Ovary (tissue), 9 donors: ENCODE results near the gene PHF2. TPM values are rescaled to one million over a fixed set of nuclear protein-coding genes. Genes with fewer than 3 reads are reported as not detected.

Experiments
- DNase-seq, 5 donors: peaks; one replicate each; pipeline ENCODE4 v3.0.0-alpha.2; 2019 to 2020
- H3K27ac ChIP-seq, 2 donors: fragments of 200-600 bp; one replicate each; pipeline versions ENCODE4 v1.5.1 to v1.8.0; 2019 to 2022
- H3K27me3 ChIP-seq: fragments of 200-600 bp; one replicate; pipeline ENCODE4 v1.8.0; 2022
- H3K36me3 ChIP-seq: fragments of 200-600 bp; sonication (generic); one replicate; pipeline ENCODE4 v1.5.1; 2019
- H3K4me1 ChIP-seq: one replicate; pipeline ENCODE4 v1.8.1; 2013; ENCODE audit warnings: mild to moderate bottlenecking, moderate library complexity; ENCODE audit not compliant: insufficient read depth
- H3K4me3 ChIP-seq: fragments of 200-600 bp; sonication (generic); one replicate; pipeline ENCODE4 v1.5.1; 2017
- H3K9me3 ChIP-seq, 2 donors: fragments of 200-600 bp in 1 of 2; sonication (generic) in 1 of 2; one replicate each; pipeline versions ENCODE4 v1.5.1 to v1.8.1; 2013 to 2019; ENCODE audit warnings: mild to moderate bottlenecking in 1 of 2, moderate library complexity in 1 of 2
- CTCF ChIP-seq, 3 donors: fragments of 450-650 bp in 2 of 3; fragments of 200-600 bp in 1 of 3; IDR thresholded peaks; one replicate each; pipeline versions ENCODE4 v1.5.1 to v1.8.0; 2016 to 2022; ENCODE audit warnings: antibody characterized with exemption in 3 of 3, mild to moderate bottlenecking in 1 of 3
- EP300 ChIP-seq: sonication (generic); formaldehyde crosslinking; IDR thresholded peaks from one replicate; pipeline ENCODE4 v1.6.1; 2017; ENCODE audit warnings: antibody characterized with exemption
- POLR2A ChIP-seq: fragments of 450-650 bp; IDR thresholded peaks from one replicate; pipeline ENCODE4 v1.6.1; 2017; ENCODE audit warnings: antibody characterized with exemption, mild to moderate bottlenecking, moderate library complexity
- WGBS, 3 donors: extraction: QIAGEN DNeasy Blood & Tissue Kit in 1 of 3; methylation state at CpG; one replicate each; pipeline versions ENCODE4 v1.1.5 to v1.1.7; 2013 to 2017; 5-methylcytosine and 5-hydroxymethylcytosine counted together
- intact Hi-C, 4 donors: fragments of 100-400 bp; cut with DNase I; formaldehyde crosslinking; loops; one replicate each; pipeline versions ENCODE4 v1.11.0 to v1.15.1; 2022 to 2023
- polyA plus RNA-seq, 2 donors: library from polyadenylated mRNA; stranded (reverse); fragments of 200-250 nt in 1 of 2; fragments of 350-450 nt in 1 of 2; fragmentation: Illumina TruSeq in 1 of 2; extraction: RNeasy Lipid Tissue Mini Kit (QIAGEN cat#74804) in 1 of 2; gene quantifications; one replicate each; pipeline ENCODE4 v1.2.3, GENCODE V29; 2013 to 2014
- total RNA-seq, 7 donors: library from RNA; depleted of rRNA in 2 of 7; stranded (reverse); fragments of >200 nt in 2 of 7; fragmentation: NEBNext Ultra II Directional in 3 of 7; extraction: Animal tissue kit (Norgen Biotek cat#: 25700) in 3 of 7; gene quantifications; one replicate each; pipeline versions ENCODE4 v1.1.0 to v1.2.4, GENCODE V29; 2016 to 2023
- donor health status: DM: no; HTN: no; CAD: no; lungs with moderate emphysema.
- donor health status: DM: no; HTN: no; CAD: no.
- donor health status: Bipolar disorder and iron deficiency.
- donor health status: DM: yes; HTN: yes; CAD: no.
- donor health status: DM: no; HTN: no; CAD: no.
- donor health status: DM: yes; HTN: yes; CAD: no.

PHF2 gene
- total and polyA plus RNA-seq, 9 donors = 20.3 to 50.1 (median 39.7) TPM

- Histone ChIP-seq H3K4me1 (no peaks in the 10 kb centered on the region), H3K4me3 (no peak overlapping the region), H3K27ac (no peak overlapping the region), H3K9me3 (no peaks in the 10 kb centered on the region), H3K27me3 (no peaks in the 10 kb centered on the region), H3K36me3 (no peaks in the 10 kb centered on the region)
- TF ChIP-seq CTCF (IDR thresholded peaks at IDR 0.05) = no peak
- TF ChIP-seq POLR2A = no peak
- TF ChIP-seq EP300 = no peak
- intact Hi-C loops = no loop called here
- no peak for DNase-seq
- 89 to 95% (median 95%) methylated on average over 1 of the region's 1 CpG for WGBS, 3 donors
These were observed 23.5 kb upstream of the PHF2 start for GRCh38 chr9:93552923-93553322.

GRCh38 chr9:93555370-93555769 lies 21.0 kb upstream of the PHF2 start:
- no peak overlapping the region for H3K4me3 ChIP-seq
- no peak for TF ChIP-seq POLR2A
- TF ChIP-seq CTCF (IDR thresholded peaks at IDR 0.05) = no peak
- TF ChIP-seq EP300 = no peak
- no peaks in the 10 kb centered on the region for H3K36me3 ChIP-seq
- no peaks in the 10 kb centered on the region for H3K9me3 ChIP-seq
- no peaks in the 10 kb centered on the region for H3K4me1 ChIP-seq
- no peak overlapping the region for H3K27ac ChIP-seq
- no peaks in the 10 kb centered on the region for H3K27me3 ChIP-seq
- WGBS, 3 donors = 81 to 86% (median 82%) methylated on average over 4 of the region's 4 CpGs
- DNase-seq = no peak
- intact Hi-C loops = no loop called here

DNA sequence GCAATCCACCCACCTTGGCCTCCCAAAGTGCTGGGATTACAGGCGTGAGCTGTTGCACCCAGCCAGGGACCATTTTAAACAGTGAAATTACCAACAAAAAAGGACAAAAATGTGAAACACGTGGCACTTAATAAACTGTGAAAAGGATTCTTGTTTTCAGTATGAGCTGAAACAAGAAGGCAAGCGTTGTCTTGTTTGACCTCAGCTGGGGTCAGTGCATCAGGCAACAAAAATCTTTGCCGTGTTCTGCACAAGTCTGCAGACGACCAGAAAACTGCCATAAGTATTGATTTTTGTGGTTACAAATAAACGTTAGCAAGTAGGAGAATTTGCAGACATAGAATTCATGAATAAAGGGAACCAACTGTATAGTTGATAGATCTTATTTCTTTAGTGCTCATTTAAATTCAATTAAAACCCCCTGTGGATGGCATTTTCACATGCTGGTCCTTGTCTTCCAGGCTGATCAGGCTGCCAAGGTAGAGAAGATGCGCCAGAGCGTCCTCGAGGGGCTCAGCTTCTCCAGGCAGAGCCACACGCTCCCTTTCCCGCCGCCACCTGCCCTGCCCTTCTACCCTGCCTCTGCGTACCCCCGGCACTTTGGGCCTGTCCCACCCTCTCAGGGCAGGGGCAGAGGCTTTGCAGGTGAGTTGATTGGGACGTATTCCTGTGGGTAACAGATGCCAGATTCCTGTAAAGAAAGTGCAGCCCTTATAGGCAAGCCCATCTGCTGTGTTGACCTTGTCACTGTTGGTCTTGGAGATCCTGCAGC lies 18.8 kb upstream of the PHF2 start:
- no peak for DNase-seq
- Histone ChIP-seq H3K36me3 (no peaks in the 10 kb centered on the region), H3K27ac (no peak overlapping the region)

GRCh38 chr9:93558503-93558902 lies 17.9 kb upstream of the PHF2 start:
- TF ChIP-seq CTCF (IDR thresholded peaks at IDR 0.05) (no peak), POLR2A (no peak), EP300 (no peak)
- Histone ChIP-seq H3K27me3 (no peaks in the 10 kb centered on the region), H3K27ac (no peak overlapping the region), H3K4me1 (no peaks in the 10 kb centered on the region), H3K9me3 (no peaks in the 10 kb centered on the region), H3K36me3 (no peaks in the 10 kb centered on the region), H3K4me3 (no peak overlapping the region)
- no peak for DNase-seq
- WGBS, 3 donors = 87 to 89% (median 88%) methylated on average over 14 of the region's 14 CpGs
- intact Hi-C loops = no loop called here

More for the DNA sequence above, 18.8 kb upstream of the PHF2 start:
- Histone ChIP-seq H3K9me3 (no peaks in the 10 kb centered on the region), H3K4me3 (no peak overlapping the region), H3K27me3 (no peaks in the 10 kb centered on the region), H3K4me1 (no peaks in the 10 kb centered on the region)
- TF ChIP-seq EP300 (no peak), CTCF (IDR thresholded peaks at IDR 0.05) (no peak)
- intact Hi-C loops = no loop called here
- WGBS, 3 donors = 88 to 90% (median 89%) methylated on average over 15 of the region's 15 CpGs
